Suprapubic skin (tissue), 4 donors: ENCODE measurements around the gene LECT2. TPM values are rescaled to one million over a fixed set of nuclear protein-coding genes. Genes with fewer than 3 reads are reported as not detected.

Experiments
- DNase-seq, 2 donors: peaks; one replicate each; pipeline ENCODE4 v3.0.0-alpha.2; 2019; ENCODE audit warnings: low spot score in 2 of 2
- H3K27ac ChIP-seq: fragments of 200-600 bp; sonication (generic); one replicate; pipeline ENCODE4 v1.5.1; 2019
- H3K27me3 ChIP-seq: fragments of 200-600 bp; sonication (generic); one replicate; pipeline ENCODE4 v1.5.1; 2019
- H3K36me3 ChIP-seq: fragments of 200-600 bp; sonication (generic); one replicate; pipeline ENCODE4 v1.5.1; 2019
- H3K4me1 ChIP-seq: fragments of 200-600 bp; sonication (generic); one replicate; pipeline ENCODE4 v1.5.1; 2019
- H3K4me3 ChIP-seq: fragments of 200-600 bp; sonication (generic); one replicate; pipeline ENCODE4 v1.5.1; 2019; ENCODE audit warnings: mild to moderate bottlenecking
- H3K9me3 ChIP-seq: fragments of 200-600 bp; sonication (generic); one replicate; pipeline ENCODE4 v1.5.1; 2019
- CTCF ChIP-seq, 2 donors: fragments of 200-600 bp in 1 of 2; fragments of 450-650 bp in 1 of 2; sonication (generic) in 1 of 2; IDR thresholded peaks; one replicate each; pipeline ENCODE4 v1.5.1; 2016 to 2019; ENCODE audit warnings: antibody characterized with exemption in 2 of 2, mild to moderate bottlenecking in 1 of 2, moderate library complexity in 1 of 2
- EP300 ChIP-seq: sonication (generic); formaldehyde crosslinking; IDR thresholded peaks from one replicate; pipeline ENCODE4 v1.6.1; 2017; ENCODE audit warnings: antibody characterized with exemption
- POLR2A ChIP-seq, 2 donors: fragments of 450-650 bp; IDR thresholded peaks; one replicate each; pipeline ENCODE4 v1.6.1; 2017; ENCODE audit warnings: antibody characterized with exemption in 2 of 2, mild to moderate bottlenecking in 2 of 2, moderate library complexity in 2 of 2
- POLR2AphosphoS5 ChIP-seq, 3 donors: sonication (generic); formaldehyde crosslinking; IDR thresholded peaks; one replicate each; pipeline ENCODE4 v1.6.1; 2017; ENCODE audit warnings: antibody characterized with exemption in 3 of 3
- WGBS: methylation state at CpG from one replicate; pipeline ENCODE4 v1.1.5; 2018; 5-methylcytosine and 5-hydroxymethylcytosine counted together
- total RNA-seq, 4 donors: library from RNA; depleted of rRNA; stranded (reverse); fragments of >200 nt; gene quantifications; one replicate each; pipeline ENCODE4 v1.1.0, GENCODE V29; 2016

The LECT2 gene
- total RNA-seq, 4 donors from 2014 or later, result not detected

GRCh38 chr5:135953850-135954249, 933 bp downstream of the LECT2 start:
- no peak overlapping the region for H3K4me3 ChIP-seq
- no peaks in the 10 kb centered on the region for H3K36me3 ChIP-seq
- no peaks in the 10 kb centered on the region for H3K27me3 ChIP-seq
- DNase-seq, result no peak
- TF ChIP-seq POLR2AphosphoS5 (IDR thresholded peaks at IDR 0.05), result no peak
- TF ChIP-seq EP300, result no peak
- no peaks in the 10 kb centered on the region for H3K4me1 ChIP-seq
- 77% methylated on average over 2 of the region's 2 CpGs for WGBS
- H3K27ac ChIP-seq, result no peak overlapping the region
- H3K9me3 ChIP-seq, result no peaks in the 10 kb centered on the region

DNA sequence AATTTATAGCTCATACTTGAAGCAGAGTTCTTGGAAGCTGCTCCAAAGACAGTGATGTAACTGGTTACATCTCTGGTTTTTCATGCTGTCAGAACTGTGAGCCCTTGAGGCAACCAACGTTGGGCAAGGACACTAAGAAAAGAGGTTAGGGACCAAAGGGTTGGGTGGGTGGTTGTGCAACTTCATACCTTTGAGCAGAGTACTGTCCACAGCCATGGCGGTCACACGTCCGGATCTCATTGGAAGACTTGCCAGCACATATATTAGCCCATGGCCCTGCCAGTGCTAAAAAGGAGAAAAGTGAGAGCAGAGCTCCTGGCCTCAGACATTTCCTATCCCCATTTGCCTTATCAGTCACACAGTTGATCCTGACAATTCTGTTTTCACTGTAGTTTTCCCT, 2.1 kb downstream of the LECT2 start:
- 92% methylated on average over 4 of the region's 4 CpGs for WGBS
- H3K9me3 ChIP-seq, result no peaks in the 10 kb centered on the region
- H3K36me3 ChIP-seq, result no peaks in the 10 kb centered on the region
- no peaks in the 10 kb centered on the region for H3K4me1 ChIP-seq
- H3K4me3 ChIP-seq, result no peak overlapping the region
- H3K27me3 ChIP-seq, result no peaks in the 10 kb centered on the region
- TF ChIP-seq POLR2A (IDR thresholded peaks at IDR 0.05), result no peak
- TF ChIP-seq EP300, result no peak
- TF ChIP-seq POLR2AphosphoS5 (IDR thresholded peaks at IDR 0.05), result no peak
- no peak for TF ChIP-seq CTCF (IDR thresholded peaks at IDR 0.05)
- no peak overlapping the region for H3K27ac ChIP-seq
- no peak for DNase-seq

GRCh38 chr5:135951807-135952206, 3.0 kb downstream of the LECT2 start:
- Histone ChIP-seq H3K36me3 (no peaks in the 10 kb centered on the region), H3K27me3 (no peaks in the 10 kb centered on the region), H3K27ac (no peak overlapping the region), H3K4me3 (no peak overlapping the region), H3K4me1 (no peaks in the 10 kb centered on the region), H3K9me3 (no peaks in the 10 kb centered on the region)
- TF ChIP-seq POLR2AphosphoS5 (IDR thresholded peaks at IDR 0.05), result no peak
- no peak for DNase-seq
- WGBS, result 74% methylated on average over 6 of the region's 6 CpGs

DNA sequence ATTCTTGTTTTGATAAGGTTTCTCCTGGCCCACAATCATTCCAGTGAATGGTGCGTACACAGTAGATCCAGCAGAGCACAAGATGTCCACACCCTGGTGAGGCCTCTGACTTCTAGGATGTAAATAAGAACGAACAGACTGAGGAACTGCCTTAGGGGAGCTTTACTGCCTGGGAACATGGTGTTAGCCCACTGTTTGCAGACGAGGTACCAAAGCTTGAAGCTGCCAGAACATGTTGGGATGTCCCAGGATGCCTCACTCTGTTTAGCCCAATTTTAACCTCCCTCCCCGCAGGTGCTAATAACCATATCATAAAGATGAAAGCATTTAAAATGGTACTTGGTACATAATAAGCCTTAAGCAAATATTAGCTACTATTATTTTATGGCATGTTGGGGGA, 3.5 kb downstream of the LECT2 start:
- Histone ChIP-seq H3K9me3 (no peaks in the 10 kb centered on the region), H3K27me3 (no peaks in the 10 kb centered on the region), H3K4me1 (no peaks in the 10 kb centered on the region), H3K36me3 (no peaks in the 10 kb centered on the region), H3K4me3 (no peak overlapping the region), H3K27ac (no peak overlapping the region)
- WGBS, result 65% methylated on average over 4 of the region's 4 CpGs
- DNase-seq, result no peak
- TF ChIP-seq EP300 (no peak), CTCF (IDR thresholded peaks at IDR 0.05) (no peak), POLR2AphosphoS5 (IDR thresholded peaks at IDR 0.05) (no peak), POLR2A (IDR thresholded peaks at IDR 0.05) (no peak)

DNA sequence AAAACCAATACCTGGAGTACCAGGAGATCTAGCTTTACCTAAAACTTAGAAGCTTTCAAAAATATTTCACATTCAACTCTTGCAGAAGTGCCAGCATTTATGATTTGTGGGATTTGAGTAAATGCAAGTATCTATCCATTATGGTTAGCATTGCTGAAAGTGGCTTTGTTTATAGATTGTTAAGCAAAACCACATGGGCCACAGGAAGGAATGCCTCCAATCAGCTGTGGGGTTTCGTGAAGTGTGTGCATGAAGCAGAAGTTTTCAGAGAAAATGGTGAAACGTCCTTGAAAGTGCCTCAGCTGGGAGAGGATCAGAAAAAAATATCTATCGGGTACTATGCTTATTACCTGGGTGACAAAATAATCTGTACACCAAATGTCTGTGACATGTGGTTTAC, 4.2 kb downstream of the LECT2 start:
- Histone ChIP-seq H3K27me3 (no peaks in the 10 kb centered on the region), H3K9me3 (no peaks in the 10 kb centered on the region), H3K36me3 (no peaks in the 10 kb centered on the region), H3K4me1 (no peaks in the 10 kb centered on the region), H3K4me3 (no peak overlapping the region), H3K27ac (no peak overlapping the region)
- DNase-seq, result no peak
- TF ChIP-seq POLR2A (IDR thresholded peaks at IDR 0.05) (no peak), CTCF (IDR thresholded peaks at IDR 0.05) (no peak), EP300 (no peak), POLR2AphosphoS5 (IDR thresholded peaks at IDR 0.05) (no peak)
- WGBS, result 72% methylated on average over 3 of the region's 3 CpGs

- Histone ChIP-seq H3K4me3 (no peak overlapping the region), H3K36me3 (no peaks in the 10 kb centered on the region), H3K4me1 (no peaks in the 10 kb centered on the region), H3K27ac (no peak overlapping the region), H3K9me3 (no peaks in the 10 kb centered on the region), H3K27me3 (peaks cover 5% of the 10 kb centered on the region)
- TF ChIP-seq POLR2AphosphoS5 (IDR thresholded peaks at IDR 0.05), result no peak
- peak; percentile 54 to 58 for TF ChIP-seq CTCF (IDR thresholded peaks at IDR 0.05)
- TF ChIP-seq EP300, result no peak
- no peak for TF ChIP-seq POLR2A (IDR thresholded peaks at IDR 0.05)
- no peak for DNase-seq
- 0% methylated on average over 3 of the region's 3 CpGs for WGBS
Observed at GRCh38 chr5:135944967-135945560, 9.7 kb downstream of the LECT2 start.
